GM18526 (cell line): Measurements from ENCODE around the gene MOGAT3.

Experiments
- POLR2A ChIP-seq: IDR thresholded peaks from 3 replicates; pipeline ENCODE4 v1.6.1; 2011; ENCODE audit not compliant: insufficient read length; ENCODE audit errors: extremely low read depth

The MOGAT3 gene

GRCh38 chr7:101162551-101163278, 38.1 kb downstream of the MOGAT3 start:
- TF ChIP-seq POLR2A = no peak

GRCh38 chr7:101161692-101162471, 39.0 kb downstream of the MOGAT3 start:
- TF ChIP-seq POLR2A = no peak

GRCh38 chr7:101160910-101161309, 39.9 kb downstream of the MOGAT3 start:
- TF ChIP-seq POLR2A = no peak

GRCh38 chr7:101159696-101160674, 40.9 kb downstream of the MOGAT3 start:
- no peak for TF ChIP-seq POLR2A

- no peak for TF ChIP-seq POLR2A
Measured at GRCh38 chr7:101156866-101157589, 43.8 kb downstream of the MOGAT3 start.

- no peak for TF ChIP-seq POLR2A
Measured at GRCh38 chr7:101156277-101156676, 44.6 kb downstream of the MOGAT3 start.

- TF ChIP-seq POLR2A = no peak
Measured at GRCh38 chr7:101155303-101155702, 45.5 kb downstream of the MOGAT3 start.

- no peak for TF ChIP-seq POLR2A
Measured at GRCh38 chr7:101154693-101155102, 46.1 kb downstream of the MOGAT3 start.

GRCh38 chr7:101153969-101154692, 46.7 kb downstream of the MOGAT3 start, which contains the start of gene AP1S1:
Gene AP1S1 (plus strand): TSS chr7:101154476. CDS start chr7:101154515, 39 bp downstream.
- TF ChIP-seq POLR2A = no peak

- TF ChIP-seq POLR2A = no peak
Measured at GRCh38 chr7:101151908-101152651, 48.8 kb downstream of the MOGAT3 start.
